HG03432 (cell line): ENCODE results near the gene FANCB.

ENCODE experiments used
- ATAC-seq: cut with Tn5 transposase; IDR thresholded peaks from one replicate; pipeline ENCODE4 v1.9.1; 2021; ENCODE audit warnings: mild to moderate bottlenecking, moderate library complexity; ENCODE audit not compliant: unreplicated experiment

The FANCB gene

DNA sequence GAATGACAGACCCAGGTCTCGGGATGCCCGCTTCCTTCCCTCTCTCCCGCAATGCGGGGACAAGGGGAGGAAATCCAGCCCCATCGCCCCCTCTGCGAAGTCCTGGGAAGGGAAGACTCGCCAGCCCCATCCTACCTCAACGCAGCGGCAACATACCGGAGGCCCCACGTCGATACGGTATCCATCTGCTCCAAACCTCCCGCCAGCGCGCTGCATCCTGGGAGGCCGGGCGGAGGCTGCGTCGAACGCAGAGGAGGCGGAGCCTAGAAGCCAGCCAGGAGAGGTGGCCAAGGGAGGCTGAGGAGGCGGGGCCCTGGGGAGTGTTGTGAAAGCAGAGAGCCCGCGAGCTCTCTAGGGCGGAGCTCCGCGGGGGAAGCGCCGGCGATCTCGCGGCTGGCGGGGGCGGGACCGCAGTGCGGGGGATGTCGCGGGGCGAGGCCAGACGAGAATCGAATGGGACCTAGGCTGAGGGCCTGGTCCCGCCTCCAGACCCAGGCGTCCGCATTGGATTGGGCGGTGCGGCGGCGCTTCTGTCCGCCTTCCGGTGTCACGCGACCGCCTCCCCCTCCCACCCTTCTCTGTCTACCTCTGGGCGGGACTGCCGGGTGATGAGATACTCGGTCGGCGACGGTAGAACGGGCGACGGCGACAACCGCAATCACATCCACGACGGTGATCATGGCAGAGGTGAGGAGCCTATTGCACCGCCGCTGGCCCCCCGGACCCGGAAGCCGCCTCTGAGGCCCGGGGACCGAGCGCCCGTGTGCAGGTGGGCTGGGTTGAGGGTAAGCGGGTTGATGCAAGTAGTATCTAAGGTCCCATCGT lies at the start of gene FANCB, which contains the start of gene MOSPD2:
Gene FANCB, minus strand, starts transcription at position 219 of the 825 bp plus-strand sequence. CDS start 7,559 bp downstream, outside the sequence.
Gene MOSPD2, plus strand, starts transcription at position 571 of the 825 bp plus-strand sequence. Its CDS starts 108 bp downstream, at position 679.
- ATAC-seq, result peak; percentile 97

GRCh38 chrX:14922437-14922836 lies 49.6 kb upstream of the FANCB start:
- ATAC-seq, result no peak

GRCh38 chrX:14920196-14920595 lies 47.3 kb upstream of the FANCB start:
- ATAC-seq, result no peak

- no peak for ATAC-seq
Observed at GRCh38 chrX:14919407-14919806, 46.5 kb upstream of the FANCB start.

DNA sequence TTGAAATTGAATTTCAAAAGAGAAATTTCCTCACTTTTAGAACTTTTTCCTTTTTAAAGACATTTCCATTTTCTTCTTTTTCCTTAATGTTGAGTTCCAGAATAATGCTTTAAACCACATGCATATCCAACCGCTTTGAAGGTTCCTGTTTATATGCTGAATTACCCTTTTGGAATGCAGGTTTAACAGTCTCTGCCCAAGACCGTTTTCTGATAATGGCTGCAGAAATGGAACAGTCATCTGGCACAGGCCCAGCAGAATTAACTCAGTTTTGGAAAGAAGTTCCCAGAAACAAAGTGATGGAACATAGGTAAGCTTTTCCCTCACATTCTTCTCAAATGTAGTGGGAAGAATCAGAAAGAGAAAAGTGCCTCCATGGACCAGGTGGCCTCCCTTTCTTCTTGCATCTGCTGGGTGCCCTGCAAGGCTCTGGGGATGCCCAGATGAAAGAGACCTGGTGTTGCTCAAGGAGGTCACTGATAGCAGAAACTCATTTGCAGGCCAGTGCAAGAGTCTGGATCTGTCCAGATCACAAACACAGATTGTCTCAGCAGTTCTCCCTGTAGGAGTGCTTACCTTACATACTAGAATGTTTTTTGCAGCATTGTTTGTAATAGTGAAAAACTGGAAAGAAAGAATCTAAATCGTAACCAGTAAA lies 43.3 kb upstream of the FANCB start:
- no peak for ATAC-seq

GRCh38 chrX:14915596-14915995 lies 42.7 kb upstream of the FANCB start:
- no peak for ATAC-seq

DNA sequence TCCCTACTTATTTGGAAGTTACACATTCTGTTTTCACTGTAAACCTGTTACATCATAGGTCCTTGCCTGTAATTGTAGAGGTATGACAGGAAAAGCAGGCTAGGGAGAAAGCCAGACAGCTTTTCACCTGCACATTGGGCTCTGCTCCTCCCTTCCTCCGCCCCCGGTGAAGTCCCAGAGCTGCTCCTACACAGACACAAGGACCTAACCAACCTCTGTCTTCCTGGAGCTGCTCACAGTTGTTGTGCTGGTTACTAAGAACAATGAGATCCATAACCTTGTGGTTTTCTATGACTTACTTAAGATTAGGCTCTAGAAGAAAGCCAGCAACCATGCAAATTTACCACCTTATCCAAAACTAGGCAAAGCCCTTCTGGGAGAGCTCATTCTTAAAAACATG lies 40.4 kb upstream of the FANCB start:
- no peak for ATAC-seq

- ATAC-seq, result no peak
Observed at GRCh38 chrX:14903891-14904290, 31.0 kb upstream of the FANCB start.

GRCh38 chrX:14902537-14902936 lies 29.7 kb upstream of the FANCB start:
- no peak for ATAC-seq

- peak; percentile 88 for ATAC-seq
Observed at GRCh38 chrX:14899607-14900006, 26.7 kb upstream of the FANCB start.

- ATAC-seq, result no peak
Observed at GRCh38 chrX:14897042-14897441, 24.2 kb upstream of the FANCB start.

GRCh38 chrX:14896273-14896672 lies 23.4 kb upstream of the FANCB start:
- ATAC-seq, result peak; percentile 49

- ATAC-seq, result no peak
Observed at GRCh38 chrX:14886252-14886651, 13.4 kb upstream of the FANCB start.

- ATAC-seq, result no peak
Observed at GRCh38 chrX:14884714-14885113, 11.8 kb upstream of the FANCB start.

GRCh38 chrX:14883826-14884225 lies 11.0 kb upstream of the FANCB start:
- ATAC-seq, result no peak

DNA sequence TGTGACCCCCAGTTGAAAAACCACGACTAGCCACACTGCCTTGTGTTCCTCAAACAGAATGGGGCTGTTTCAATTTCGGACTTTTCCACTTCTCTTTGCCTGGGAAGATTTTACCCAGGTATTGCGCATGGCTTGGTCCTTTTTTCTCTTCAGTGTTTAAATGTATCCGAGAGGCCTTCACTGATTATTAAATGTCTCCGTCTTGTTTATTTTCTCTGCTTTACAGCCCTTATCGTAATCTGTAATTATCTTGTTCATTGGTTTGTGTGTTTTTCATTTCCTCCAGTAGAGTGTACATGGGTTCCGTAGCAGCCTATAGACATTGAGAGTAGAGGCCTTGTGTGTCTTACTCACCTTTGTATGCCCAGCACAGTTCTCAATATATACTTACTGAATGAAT lies 2.8 kb upstream of the FANCB start:
- ATAC-seq, result no peak

DNA sequence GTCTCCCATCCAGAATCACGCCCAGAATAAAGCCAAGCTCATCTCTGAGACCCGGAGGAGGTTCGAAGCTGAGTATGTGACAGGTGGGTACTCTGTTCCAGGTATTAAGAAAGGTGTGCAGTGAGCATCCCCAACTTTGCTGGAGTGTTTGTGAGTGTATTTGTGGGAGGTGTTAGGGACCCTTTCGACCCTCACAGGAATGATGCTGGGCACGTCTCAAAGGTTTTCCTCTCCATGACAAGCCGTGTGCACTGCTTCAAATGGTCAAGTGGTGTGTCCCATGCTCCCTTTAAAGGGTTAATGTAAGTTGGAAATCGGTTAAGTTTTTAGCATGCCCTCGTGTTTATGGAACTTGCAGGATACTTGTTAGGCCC lies 794 bp upstream of the FANCB start:
- no peak for ATAC-seq

DNA sequence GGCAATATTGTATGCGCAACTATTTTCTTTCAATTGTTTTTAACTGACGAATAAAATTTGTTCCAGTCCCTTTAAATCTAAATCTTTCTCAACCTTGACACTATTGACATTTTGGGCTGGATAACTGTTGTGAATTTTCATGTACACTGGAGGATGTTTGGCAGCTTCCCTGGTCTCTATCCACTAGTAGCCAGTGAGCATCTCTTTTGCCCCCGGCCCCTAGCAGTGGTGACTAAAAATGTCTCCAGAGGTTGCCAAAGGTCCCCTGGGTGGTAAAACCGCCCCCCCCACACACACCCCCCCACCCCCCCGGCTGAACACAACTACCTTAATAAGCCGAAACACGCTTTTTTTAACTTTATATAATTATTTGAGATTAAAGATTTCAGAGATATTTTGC lies 514 bp downstream of the FANCB start:
- ATAC-seq, result no peak

DNA sequence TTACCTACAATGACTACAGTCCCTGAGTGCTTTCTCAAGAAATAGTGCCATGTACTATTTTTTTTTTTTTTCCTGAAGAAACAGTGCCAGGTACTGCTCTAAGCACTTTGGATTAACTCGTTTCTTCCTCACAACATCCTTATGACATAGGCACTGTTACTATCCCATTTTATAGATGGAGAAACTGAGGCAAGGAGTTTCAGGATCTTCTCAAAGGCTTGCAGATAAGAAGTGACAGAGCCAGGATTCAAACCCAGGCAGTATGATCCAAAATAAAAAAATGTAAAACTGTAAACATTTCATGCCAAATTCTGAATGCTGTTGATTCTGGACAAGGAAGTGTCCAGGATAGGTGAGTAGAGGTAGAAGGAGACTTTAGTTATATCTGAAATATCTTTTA lies 1.1 kb downstream of the FANCB start:
- ATAC-seq, result no peak

GRCh38 chrX:14865201-14865600 lies 7.7 kb downstream of the FANCB start:
- ATAC-seq, result no peak

GRCh38 chrX:14864631-14865030 lies 8.2 kb downstream of the FANCB start:
- no peak for ATAC-seq

GRCh38 chrX:14851526-14851925 lies 21.3 kb downstream of the FANCB start:
- no peak for ATAC-seq
